Left lobe of liver (tissue), 2 donors: ENCODE data around the gene PCBD2. TPM values are rescaled to one million over a fixed set of nuclear protein-coding genes. Genes with fewer than 3 reads are reported as not detected.
"Not testable (repeated sequence)": the region's sequence is repeated elsewhere in the genome, so short reads cannot be mapped to it uniquely, and the experiment has no call there.

Experiments used
- ATAC-seq: fragments of 200-7000 bp; cut with Tn5 transposase; one replicate; pipeline ENCODE4 v1.9.1; 2020; ENCODE audit warnings: mild to moderate bottlenecking, moderate library complexity
- DNase-seq: peaks from one replicate; pipeline ENCODE4 v3.0.0-alpha.2; 2020; ENCODE audit warnings: low spot score
- total RNA-seq: library from RNA; stranded (reverse); gene quantifications from one replicate; pipeline ENCODE4 v1.2.1, GENCODE V29; 2021
- donor health status: DM: no; HTN: no; CAD: no; lungs with moderate emphysema.
- donor health status: DM: no; HTN: yes; CAD: no.

The PCBD2 gene
- 10.6 TPM for total RNA-seq

GRCh38 chr5:134904610-134905245 lies at the start of gene PCBD2:
Gene PCBD2, plus strand, starts transcription at chr5:134905131. Its CDS starts 9 bp downstream, at chr5:134905140.
- ATAC-seq (peak; percentile 88), DNase-seq (peak; percentile 95)

- ATAC-seq, DNase-seq: not testable (repeated sequence)
Observed at GRCh38 chr5:134856465-134856864, 48.5 kb upstream of the PCBD2 start.

- DNase-seq (no peak), ATAC-seq (no peak)
Observed at GRCh38 chr5:134857401-134857800, 47.5 kb upstream of the PCBD2 start.

- ATAC-seq: no peak
Observed at GRCh38 chr5:134864707-134865106, 40.2 kb upstream of the PCBD2 start.

GRCh38 chr5:134873494-134873893 lies 31.4 kb upstream of the PCBD2 start:
- no peak for DNase-seq
- ATAC-seq: no peak

More at GRCh38 chr5:134864707-134865106, 40.2 kb upstream of the PCBD2 start:
- no peak for DNase-seq

- DNase-seq (peak; percentile 90), ATAC-seq (peak; percentile 97)
Observed at GRCh38 chr5:134873987-134874830, 30.7 kb upstream of the PCBD2 start, which contains the start of gene TXNDC15. Gene TXNDC15, plus strand, starts transcription at chr5:134874371. Its CDS starts 57 bp downstream, at chr5:134874428.

- peak; percentile 49 for ATAC-seq
Observed at GRCh38 chr5:134874831-134875655, 29.9 kb upstream of the PCBD2 start.

GRCh38 chr5:134877159-134877558 lies 27.8 kb upstream of the PCBD2 start:
- DNase-seq (no peak), ATAC-seq (no peak)

More at GRCh38 chr5:134874831-134875655, 29.9 kb upstream of the PCBD2 start:
- DNase-seq: peak; percentile 55

- no peak for DNase-seq
- no peak for ATAC-seq
Observed at GRCh38 chr5:134878403-134878802, 26.5 kb upstream of the PCBD2 start.

- ATAC-seq (no peak), DNase-seq (no peak)
Observed at GRCh38 chr5:134879456-134879855, 25.5 kb upstream of the PCBD2 start.

GRCh38 chr5:134880937-134881336 lies 24.0 kb upstream of the PCBD2 start:
- not testable (repeated sequence) for ATAC-seq, DNase-seq

- not testable (repeated sequence) for DNase-seq
Observed at GRCh38 chr5:134881711-134882110, 23.2 kb upstream of the PCBD2 start.

GRCh38 chr5:134887593-134888159 lies 17.3 kb upstream of the PCBD2 start:
- ATAC-seq (no peak), DNase-seq (no peak)

More at GRCh38 chr5:134881711-134882110, 23.2 kb upstream of the PCBD2 start:
- not testable (repeated sequence) for ATAC-seq

- ATAC-seq: peak; percentile 91
- DNase-seq: no peak
Observed at GRCh38 chr5:134889335-134889734, 15.6 kb upstream of the PCBD2 start.

GRCh38 chr5:134891473-134891872 lies 13.5 kb upstream of the PCBD2 start:
- DNase-seq: no peak
- no peak for ATAC-seq

GRCh38 chr5:134892282-134892681 lies 12.6 kb upstream of the PCBD2 start:
- ATAC-seq (no peak), DNase-seq (no peak)

- ATAC-seq: no peak
- DNase-seq: no peak
Observed at GRCh38 chr5:134892926-134893325, 12.0 kb upstream of the PCBD2 start.

- DNase-seq (no peak), ATAC-seq (no peak)
Observed at GRCh38 chr5:134893748-134894505, 11.0 kb upstream of the PCBD2 start.

- no peak for DNase-seq
- ATAC-seq: no peak
Observed at GRCh38 chr5:134902071-134902801, 2.7 kb upstream of the PCBD2 start.
